Activated CD4-positive, CD25-positive, alpha-beta regulatory T cell treated with anti-CD3 and anti-CD28 coated beads, Interleukin-2, amount 50 U/mL, for 24 hours (primary cell): ENCODE measurements around the gene DIABLO.
"Not testable (repeated sequence)": the region's sequence is repeated elsewhere in the genome, so short reads cannot be mapped to it uniquely, and the experiment has no call there.

ENCODE experiments used
- ATAC-seq, 2 donors: fragments of 150-1000 bp; cut with Tn5 transposase; one replicate each; pipeline ENCODE4 v1.10.0; 2021; ENCODE audit warnings: mild to moderate bottlenecking in 1 of 2, moderate library complexity in 1 of 2

DIABLO gene

DNA sequence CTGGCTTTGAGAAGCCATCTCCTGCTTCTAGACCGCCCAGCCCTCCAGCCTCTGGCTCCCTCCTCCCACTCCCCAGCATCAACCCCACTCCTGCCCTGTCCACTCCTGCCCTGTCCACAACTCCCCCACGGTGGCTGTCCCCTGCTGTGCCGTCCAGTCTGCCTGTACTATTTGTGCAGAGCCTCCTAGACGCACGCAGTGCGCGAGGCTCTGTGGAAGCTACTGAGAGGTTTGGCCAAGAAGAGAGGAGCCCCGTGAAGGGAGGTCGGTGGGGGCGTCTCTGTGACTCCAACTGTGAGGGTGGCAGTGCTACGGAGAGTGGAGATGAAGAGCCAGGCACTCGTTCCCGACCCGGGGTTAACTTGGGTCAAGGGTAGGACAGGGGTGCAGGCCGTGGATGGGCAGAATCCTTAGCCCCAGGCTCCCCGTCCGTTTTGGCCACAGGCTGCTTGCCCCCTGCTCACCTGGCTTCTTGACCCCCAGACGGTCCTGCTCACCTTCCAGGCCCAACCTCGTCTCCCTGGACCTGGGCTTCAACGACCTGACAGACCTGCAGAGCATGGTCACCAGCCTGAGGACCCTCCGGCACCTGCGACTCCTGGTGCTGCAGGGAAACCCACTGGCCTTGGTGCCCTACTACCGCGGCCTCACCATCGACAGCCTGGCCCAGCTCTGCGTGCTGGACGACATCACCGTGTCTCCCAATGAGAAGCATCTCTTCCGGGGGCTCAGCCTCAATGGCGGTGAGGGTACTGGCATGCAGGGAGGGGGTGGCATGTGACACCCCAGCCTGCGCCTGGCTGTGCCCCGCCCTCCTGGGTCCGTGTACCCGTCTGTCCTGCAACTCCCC lies 36.0 kb downstream of the DIABLO start:
- no peak for ATAC-seq

DNA sequence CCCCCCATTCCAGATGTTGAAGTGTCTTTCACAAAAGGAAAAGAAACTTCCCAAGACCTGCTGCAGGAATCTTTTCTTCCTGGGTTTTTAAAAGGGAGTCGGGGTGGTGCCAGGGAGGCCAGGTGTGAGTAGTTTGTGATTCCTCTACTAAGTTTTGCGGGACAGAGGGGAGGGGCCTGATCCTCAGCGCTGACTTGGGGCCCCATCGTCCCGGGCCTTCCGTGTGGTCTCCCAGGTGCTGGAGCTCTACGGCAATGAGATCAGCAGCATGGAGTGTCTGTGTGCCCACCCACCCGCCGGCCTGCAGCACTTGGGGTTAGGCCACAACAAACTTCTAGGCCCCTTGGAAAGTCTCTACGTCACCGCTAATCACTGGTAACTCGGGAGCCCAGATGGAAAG lies 38.4 kb downstream of the DIABLO start:
- no peak for ATAC-seq

GRCh38 chr12:122185494-122186082 lies 40.3 kb downstream of the DIABLO start:
- no peak for ATAC-seq

DNA sequence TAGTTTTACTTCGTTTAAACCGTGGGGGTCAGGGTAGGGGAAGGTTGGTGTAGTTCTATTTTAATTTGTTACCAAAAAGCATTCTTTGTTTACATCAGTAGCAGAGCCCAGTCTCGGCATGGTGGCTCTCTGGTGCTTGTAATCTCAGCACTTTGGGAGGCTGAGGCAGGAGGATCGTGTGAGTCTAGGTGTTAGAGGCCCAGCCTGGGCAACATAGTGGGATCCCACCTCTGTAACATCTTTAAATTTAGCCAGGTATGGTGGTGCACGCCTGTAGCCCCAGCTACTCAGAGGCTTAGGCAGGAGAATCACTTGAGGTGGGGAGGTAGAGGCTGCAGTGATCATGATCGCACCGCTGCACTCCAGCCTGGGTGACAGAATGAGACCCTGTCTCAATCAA lies 40.8 kb downstream of the DIABLO start:
- ATAC-seq, result no peak

- no peak for ATAC-seq
These were observed 41.3 kb downstream of the DIABLO start for GRCh38 chr12:122184517-122184916.

DNA sequence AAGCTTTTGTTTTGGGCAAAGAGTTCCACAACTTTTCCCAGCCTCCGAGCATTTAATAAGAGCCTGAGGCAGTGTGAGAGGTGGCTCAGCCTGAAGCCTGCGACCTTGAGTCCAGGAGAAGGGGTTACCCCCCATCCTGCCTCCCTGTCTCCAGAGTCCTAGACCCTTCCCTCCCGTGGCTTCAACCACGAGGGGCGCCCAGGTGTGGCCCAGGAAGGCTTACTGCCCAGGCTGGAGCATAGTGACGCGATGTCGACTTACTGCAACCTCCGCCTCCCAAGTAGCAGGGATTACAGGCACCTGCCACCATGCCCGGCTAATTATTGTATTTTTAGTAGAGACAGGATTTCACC lies 42.3 kb downstream of the DIABLO start:
- ATAC-seq, result no peak

DNA sequence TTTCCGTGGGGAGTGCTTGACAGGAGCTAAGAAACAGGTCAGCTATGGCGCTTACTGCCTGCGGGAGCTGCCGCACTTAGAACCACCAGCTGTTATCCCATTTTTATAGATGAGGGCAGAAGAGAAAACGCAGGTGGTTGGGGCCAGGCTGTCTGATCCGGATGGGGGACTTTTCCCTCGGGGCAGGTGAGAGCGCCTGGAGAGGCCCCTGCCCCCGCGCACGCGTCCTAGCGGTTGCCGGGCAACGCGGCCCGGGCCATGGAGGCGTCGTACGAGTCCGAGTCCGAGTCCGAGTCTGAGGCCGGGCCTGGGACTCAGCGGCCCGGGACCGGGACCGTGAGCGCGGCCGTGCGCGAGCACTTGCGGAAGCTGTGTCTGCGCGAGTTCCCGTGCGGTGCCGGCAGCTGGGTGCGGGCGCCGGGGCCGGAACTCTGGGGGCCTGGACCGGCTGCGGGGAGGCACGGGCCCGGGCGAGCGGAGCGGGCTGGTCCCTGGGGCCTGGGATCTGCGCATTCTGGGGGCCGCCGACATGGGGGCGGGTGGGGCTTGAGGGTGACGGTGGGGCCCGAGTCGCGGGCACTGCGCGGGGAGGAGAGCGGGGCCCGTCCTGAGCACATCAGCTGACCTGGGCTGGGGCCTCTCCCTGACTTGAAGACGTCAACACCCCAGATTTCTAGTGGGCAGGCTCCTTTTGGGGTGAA lies 42.8 kb downstream of the DIABLO start, which contains the start of gene LRRC43:
LRRC43 (plus strand) TSS at position 237 of the 701 bp plus-strand sequence; CDS start at position 259, 22 bp downstream.
- ATAC-seq, result peak; percentile 51 to 56

DNA sequence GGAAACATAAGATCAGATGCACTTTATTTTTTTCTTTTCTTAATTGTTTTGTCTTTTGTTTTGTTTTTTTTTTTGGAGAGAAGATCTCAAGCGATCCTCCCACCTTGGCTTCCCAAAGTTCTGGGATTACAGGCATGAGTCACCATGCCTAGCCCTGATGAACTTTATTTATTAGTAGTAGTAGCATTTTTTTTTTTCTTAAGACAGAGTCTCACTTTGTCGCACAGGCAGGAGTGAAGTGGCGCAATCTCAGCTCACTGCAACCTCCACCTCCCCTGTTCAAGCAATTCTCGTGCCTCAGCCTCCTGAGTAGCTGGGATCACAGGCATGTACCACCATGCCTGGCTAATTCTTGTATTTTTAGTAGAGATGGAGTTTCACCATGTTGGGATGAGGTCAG lies 49.4 kb downstream of the DIABLO start:
- not testable (repeated sequence) for ATAC-seq

GRCh38 chr12:122174155-122174845 lies 51.6 kb downstream of the DIABLO start, which contains the start of gene IL31:
Gene IL31 (minus strand): TSS chr12:122174221. CDS start chr12:122174172, 49 bp downstream.
- peak in 1 of 2 donors; percentile 20 for ATAC-seq

DNA sequence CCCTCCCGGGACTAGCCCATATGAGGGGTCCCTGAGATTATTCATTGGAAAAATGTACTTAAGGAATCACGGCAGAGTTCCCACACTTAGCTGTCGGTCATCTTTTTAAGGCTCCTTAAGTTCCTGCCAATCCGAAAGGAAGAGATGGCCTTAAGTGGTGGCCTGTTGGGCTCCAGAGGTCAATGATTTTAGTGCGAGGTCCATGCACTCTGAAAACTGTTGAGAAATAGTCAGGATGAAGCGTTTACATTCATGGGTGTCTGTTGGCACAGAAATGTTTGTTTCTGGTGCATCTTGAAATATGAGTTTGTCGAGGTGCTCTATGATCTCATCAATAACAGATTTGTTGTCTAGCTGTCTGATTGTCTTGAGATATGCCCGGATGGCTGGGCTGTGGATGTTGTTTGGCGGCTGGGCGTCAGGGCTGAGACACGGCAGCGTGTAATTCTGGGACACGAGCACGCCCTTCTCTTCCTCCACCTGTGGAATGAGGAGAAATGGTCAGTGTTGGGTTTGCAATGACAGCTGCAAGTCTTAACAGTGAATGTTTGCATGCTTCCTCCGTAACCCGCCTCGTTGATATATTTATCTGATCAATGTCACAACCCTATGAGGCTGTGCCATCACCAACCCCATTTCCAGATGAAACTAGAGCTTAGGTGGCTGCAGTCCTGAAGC lies 53.5 kb downstream of the DIABLO start:
- ATAC-seq, result no peak

GRCh38 chr12:122171399-122171798 lies 54.5 kb downstream of the DIABLO start:
- no peak for ATAC-seq

DNA sequence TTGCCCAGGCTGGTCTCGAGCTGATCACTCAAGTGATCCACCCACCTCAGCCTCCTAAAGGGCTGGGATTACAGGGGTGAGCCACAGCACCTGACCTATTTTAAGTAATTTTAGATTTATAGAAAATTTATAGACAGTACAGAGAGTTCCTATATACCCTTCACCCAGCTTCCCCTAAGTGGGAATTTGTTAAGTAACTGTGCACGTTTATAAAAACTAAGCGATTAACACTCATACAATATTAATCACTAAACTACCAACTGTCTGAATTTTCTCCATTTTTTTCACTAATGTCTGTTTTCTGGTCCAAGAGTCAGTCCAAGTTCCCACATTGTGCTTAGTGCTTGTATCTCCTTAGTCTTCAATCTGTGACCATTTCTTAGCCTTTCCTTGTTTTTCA lies 57.4 kb downstream of the DIABLO start:
- ATAC-seq, result no peak

DNA sequence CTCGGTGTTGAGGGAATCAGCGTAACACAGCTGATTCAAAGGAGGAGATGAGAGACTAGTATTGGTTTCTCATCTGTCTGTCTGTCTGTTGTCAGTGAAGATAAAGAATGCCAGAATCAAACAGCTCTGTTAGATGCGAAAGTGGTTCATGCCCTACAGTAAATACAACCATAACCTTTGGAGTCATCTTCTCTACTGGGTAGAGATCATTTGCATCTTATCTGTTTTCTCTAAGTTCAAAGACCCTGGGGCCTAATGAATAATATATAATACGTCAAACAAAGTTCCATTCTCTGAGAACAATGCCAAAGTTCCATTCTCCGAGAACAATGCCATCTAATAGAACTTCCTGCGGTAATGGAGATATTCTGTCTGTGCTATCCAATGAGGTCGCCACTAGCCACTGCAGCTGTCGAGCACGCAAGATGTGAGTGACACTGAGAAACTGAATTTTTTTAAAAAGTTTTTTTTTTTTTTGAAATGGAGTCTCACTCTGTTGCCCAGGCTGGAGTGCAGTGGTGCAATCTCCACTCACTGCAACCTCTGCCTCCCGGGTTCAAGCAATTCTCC lies 58.4 kb downstream of the DIABLO start:
- peak; percentile 25 to 48 for ATAC-seq

GRCh38 chr12:122166422-122167349 lies 59.2 kb downstream of the DIABLO start:
- ATAC-seq, result peak; percentile 73 to 78

DNA sequence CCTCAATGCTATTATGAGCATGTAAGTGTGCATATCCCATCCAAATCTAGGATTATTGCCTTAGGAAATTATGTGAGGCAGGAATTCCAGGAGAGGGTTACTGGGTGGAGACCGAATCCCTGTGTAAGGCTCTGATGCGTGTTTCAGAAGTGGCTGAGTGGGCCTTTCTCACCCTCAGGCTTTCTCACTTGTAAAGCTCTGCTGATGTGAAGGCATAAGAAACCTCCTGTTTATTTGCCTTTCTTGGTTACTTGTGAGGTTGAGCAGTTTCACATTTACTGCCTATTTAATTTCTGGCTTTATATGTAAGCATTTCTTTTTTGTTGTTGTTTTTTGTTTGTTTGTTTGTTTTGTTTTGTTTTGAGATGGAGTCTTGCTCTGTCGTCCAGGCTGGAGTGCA lies 62.9 kb downstream of the DIABLO start:
- ATAC-seq, result no peak

- no peak for ATAC-seq
These were observed 64.2 kb downstream of the DIABLO start for GRCh38 chr12:122161682-122162081.

- no peak for ATAC-seq
These were observed 65.1 kb downstream of the DIABLO start for GRCh38 chr12:122160761-122161160.

DNA sequence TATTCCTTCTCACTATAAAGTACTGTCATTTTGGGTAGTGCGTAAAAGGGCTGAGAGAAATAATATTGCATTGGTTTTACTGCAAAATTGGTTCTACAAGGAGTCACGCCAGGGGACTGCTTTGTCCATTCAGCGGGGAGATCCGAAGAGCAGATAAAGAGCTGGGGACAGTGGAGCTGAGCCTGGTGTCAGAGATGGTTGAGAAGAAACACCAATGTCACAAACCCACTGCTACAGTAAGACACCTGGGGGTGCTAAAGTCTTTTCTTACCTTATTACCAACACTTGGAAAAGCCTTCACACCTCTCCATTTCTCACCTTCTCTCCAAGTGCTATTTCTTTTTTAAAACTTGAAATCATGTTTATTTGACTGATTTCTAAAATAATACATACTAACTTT lies 66.0 kb downstream of the DIABLO start:
- no peak for ATAC-seq

DNA sequence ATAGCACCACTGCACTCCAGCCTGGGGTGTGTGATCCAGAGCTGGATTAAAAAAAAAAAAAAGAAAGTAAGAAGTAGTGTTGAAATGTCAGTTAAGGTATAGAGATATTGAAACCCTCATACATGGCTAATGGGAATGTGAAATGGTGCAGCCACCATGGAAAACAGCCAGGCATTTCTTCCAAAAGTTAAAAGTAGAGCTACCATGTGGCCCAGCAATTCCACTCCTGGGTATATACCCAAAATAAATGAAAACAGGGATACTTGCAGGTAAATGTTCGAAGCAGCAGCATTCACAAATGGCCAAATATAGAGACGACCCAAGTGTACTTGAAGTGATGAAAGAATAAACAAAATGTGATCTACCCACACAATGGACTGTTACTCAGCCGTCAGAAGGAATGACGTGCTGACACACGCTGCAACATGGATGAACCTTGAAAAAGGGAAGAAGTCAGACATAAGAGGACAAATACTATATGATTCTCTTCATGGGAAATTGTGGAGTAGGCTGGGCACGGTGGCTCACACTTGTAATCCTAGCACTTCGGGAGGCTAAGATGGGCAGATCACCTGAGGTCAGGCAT lies 67.1 kb downstream of the DIABLO start:
- ATAC-seq, result no peak
